HG03432 (cell line): ENCODE data around the gene ATG7.
"Not testable (repeated sequence)": the region's sequence is repeated elsewhere in the genome, so short reads cannot be mapped to it uniquely, and the experiment has no call there.

Experiments used
- ATAC-seq: cut with Tn5 transposase; IDR thresholded peaks from one replicate; pipeline ENCODE4 v1.9.1; 2021; ENCODE audit warnings: mild to moderate bottlenecking, moderate library complexity; ENCODE audit not compliant: unreplicated experiment

Gene ATG7

DNA sequence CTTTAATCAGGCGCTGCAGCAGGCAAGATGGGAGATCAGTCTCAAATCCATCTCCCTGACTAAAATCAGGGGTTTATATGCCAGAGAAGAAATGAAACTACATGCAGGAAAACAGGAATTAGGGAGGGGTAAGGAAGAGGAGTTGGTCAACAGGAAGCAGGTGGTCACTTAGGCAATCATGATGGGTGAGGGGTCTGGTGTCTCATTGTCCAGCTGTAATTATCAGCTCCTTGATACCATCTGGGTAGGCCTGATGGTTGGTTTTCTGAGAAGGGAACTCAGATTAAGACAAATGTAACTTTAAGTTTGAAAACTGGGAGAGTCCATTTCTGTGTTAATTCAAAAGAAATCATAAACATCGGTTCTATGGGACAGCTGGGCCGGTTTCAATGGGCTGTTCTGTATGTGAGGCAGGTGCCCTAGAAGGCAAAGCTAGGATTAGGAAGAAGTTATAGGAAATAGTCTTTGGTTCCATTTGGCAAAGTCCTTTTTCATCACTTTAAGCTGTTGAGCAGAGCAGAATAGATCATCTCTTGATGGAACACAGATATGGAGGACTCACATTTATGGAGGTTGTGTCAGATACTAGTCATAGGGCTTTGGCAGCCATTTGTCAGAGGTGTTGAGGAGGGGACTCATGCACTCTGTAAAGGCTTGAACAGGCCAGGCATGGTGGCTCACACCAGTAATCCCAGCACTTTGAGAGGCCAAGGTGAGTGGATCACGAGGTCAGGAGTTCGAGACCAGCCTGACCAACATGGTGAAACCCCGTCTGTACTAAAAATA is 222.1 kb downstream of the ATG7 start:
- ATAC-seq = no peak

GRCh38 chr3:11495948-11496557 is 223.9 kb downstream of the ATG7 start:
- ATAC-seq = no peak

DNA sequence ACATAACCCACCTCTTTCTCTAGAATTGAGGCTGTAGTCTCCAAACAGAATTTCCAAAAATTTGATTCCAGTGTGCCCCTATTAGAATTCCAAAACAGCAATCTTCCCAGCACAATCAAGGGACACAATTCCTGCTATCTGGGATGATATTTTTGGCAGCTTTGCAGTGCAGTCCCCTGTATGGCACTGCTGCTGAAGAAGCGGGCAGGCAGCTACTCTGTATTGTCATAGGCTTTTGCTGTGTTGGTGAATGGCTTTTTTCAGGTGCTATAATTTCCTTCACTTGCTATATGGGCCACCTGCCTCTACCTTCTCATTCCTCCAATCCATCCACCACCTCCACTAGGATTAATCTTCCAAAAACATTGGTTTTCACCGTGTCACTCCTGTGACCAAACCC is 226.0 kb downstream of the ATG7 start:
- ATAC-seq = no peak

GRCh38 chr3:11498646-11499045 is 226.4 kb downstream of the ATG7 start:
- ATAC-seq = no peak

DNA sequence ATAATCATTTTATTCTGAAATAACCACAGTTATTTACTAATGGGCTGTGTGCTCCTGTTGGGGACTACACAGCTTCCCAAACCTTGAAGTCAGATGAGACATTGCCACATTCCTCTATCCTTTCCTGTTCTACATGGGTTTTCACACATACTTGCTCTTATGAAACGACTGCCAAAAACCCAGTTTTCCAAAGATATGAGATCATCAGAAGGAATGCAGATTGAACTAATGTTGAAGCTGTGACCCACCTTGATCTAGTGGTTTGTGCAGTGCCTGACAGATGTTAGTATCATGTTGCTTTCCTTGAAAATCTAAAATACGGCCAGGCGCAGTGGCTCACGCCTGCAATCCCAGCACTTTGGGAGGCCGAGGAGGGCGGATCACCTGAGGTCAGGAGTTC is 226.9 kb downstream of the ATG7 start:
- no peak for ATAC-seq

- not testable (repeated sequence) for ATAC-seq
These were observed 230.2 kb downstream of the ATG7 start for GRCh38 chr3:11502413-11502812.

DNA sequence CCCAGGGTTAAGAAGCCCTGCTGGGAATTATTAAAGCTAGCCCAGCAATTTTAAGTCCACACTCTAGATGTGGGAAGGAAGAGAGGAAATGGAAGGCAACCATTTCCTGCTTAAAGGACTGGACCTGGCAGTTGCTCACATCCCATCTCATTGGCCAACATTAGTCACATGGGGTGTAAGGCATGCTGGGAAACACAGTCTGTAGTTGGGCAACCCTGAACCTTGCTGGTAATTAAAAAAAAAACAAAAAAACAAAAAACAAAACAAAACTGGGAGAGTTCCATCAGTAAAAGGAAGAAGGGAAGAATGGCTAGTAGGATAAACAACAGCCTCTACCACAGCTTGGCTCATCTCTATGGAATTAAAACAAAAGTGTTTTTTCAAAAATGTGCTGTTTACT is 235.5 kb downstream of the ATG7 start:
- ATAC-seq = no peak

DNA sequence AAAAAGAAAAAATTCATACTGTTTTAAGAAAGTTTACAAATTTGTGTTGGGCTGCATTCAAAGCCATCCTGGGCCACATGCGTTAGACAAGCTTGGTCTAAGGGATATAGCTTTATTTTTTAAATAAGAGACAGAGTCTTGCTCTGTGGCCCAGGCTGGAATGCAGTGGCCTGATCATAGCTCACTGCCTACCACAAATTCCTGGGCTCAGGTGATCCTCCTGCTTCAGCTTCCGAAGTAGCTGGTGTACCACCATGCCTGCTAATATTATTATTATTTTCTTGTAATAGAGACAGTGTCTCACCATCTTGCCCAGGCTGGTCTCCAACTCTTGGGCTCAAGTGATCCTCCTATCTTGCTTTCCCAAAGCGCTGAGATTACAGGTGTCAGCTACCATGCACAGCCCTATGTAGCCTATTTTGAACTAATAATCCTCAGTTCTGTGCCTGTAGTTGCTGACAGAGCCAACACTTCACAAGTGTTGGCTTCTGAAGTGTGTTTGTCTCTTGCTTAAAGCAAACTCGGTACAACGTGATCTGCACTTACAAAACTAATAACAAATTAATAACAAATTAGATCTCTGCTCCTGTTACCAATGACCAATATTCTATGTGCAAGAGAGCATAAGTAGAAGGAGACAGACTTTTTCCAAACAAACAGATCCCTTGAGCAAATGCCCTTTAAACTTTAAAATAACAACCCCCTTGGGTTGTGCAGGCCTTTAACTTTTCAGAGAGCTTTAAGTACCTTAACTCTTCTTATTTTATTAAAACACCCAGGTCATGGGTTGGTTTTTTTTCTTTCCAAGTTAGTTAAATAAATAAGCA is 236.4 kb downstream of the ATG7 start:
- no peak for ATAC-seq

DNA sequence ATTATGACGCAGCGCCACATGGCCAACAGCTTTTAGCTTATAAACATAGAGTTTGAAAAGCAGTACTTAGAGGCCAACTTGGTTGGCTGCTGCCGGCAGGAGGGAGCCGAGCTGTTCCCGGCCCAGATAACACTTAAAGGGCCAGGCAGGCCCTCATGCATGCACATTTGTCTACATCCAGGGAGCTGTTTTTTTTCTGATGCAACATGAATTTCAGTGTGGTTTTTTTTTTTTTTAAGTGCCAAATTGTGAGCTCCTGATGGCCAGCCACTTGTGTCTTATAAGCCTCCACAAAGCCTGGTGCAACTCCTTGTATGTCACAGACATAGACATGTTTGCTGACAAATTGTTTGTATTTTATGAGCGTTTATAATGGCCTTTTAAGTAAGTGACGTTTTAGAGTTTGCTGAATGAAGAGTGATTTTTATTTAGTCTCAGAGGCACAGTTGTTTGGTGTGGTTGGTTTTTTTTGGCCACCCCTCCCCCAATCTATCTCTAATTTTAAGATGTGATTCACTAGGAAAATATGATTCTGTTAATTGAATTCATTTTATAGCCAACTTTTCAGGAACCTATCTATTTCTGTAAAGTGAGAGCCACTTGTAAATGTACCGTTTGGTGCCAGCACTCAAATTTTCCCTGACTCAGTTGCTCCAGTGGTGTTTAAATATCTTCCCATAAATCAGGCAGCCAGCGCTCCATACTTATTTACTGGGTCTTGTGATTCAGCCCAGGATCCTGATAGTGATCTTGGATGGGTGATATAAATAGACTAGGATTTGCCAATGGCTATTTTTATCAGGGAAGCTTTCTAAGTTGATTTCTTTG is 237.2 kb downstream of the ATG7 start:
- ATAC-seq = no peak

GRCh38 chr3:11510001-11510340 is 237.8 kb downstream of the ATG7 start:
- no peak for ATAC-seq

DNA sequence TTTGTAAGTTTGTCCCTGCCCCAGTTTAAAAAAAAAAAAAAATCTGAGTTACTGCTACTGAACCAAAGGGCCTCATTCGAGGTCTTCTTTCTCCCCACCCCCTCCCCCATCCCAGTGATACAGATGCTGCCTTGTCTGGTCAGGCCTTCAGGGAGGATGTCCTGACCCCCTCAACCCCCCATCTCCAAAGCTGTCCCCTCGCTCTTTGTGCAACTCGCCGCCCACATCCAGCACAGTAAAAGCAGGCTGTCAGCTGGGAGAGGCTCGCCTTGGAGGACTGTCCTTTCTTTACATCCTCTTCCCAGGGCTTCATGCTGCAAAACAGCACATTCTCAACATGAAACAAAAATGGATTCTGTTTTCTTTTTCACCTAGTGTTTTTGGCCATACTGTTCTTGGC is 238.2 kb downstream of the ATG7 start:
- ATAC-seq = no peak

DNA sequence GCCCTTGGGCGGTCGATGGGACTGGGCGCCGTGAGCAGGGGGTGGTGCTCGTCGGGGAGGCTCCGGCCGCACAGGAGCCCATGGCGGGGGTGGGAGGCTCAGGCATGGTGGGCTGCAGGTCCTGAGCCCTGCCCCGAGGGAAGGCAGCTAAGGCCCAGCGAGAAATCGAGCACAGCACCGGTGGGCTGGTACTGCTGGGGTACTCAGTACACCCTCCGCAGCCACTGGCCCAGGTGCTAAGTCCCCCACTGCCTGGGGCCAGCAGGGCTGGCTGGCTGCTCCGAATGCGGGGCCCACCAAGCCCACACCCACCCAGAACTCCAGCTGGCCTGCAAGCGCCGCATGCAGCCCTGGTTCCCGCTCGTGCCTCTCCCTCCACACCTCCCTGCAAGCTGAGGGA is 239.4 kb downstream of the ATG7 start:
- ATAC-seq = not testable (repeated sequence)

DNA sequence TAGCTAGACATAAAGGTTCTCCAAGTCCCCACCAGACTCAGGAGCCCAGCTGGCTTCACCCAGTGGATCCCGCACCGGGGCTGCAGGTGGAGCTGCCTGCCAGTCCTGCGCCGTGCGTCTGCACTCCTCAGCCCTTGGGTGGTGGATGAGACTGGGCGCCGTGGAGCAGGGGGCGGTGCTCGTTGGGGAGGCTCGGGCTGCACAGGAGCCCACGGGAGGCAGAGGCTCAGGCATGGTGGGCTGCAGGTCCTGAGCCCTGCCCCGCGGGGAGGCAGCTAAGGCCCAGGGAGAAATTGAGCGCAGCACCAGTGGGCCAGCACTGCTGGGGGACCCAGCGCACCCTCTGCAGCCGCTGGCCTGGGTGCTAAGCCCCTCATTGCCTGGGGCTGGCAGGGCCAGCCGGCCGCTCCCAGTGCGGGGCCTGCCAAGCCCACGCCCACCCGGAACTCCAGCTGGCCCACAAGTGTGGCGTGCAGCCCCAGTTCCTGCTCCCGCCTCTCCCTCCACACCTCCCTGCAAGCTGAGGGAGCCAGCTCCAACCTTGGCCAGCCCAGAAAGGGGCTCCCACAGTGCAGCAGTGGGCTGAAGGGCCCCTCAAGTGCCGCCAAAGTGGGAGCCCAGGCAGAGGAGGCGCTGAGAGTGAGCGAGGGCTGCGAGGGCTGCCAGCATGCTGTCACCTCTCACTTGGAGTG is 241.1 kb downstream of the ATG7 start:
- ATAC-seq = not testable (repeated sequence)

DNA sequence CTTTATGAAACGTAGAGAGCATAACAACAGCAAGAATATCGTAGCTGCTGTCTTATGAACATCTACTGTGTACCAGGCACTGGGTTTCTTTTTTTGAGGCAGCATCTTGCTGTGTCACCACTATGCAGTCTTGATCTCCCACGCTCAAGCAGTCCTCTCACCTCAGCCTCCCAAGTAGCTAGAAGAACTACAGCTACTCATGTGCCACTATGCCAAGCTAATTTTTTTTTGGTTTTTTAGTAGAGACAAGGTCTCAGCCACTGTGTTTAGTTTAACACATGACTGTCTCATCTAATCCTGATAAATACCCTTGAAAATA is 241.6 kb downstream of the ATG7 start:
- ATAC-seq = no peak

DNA sequence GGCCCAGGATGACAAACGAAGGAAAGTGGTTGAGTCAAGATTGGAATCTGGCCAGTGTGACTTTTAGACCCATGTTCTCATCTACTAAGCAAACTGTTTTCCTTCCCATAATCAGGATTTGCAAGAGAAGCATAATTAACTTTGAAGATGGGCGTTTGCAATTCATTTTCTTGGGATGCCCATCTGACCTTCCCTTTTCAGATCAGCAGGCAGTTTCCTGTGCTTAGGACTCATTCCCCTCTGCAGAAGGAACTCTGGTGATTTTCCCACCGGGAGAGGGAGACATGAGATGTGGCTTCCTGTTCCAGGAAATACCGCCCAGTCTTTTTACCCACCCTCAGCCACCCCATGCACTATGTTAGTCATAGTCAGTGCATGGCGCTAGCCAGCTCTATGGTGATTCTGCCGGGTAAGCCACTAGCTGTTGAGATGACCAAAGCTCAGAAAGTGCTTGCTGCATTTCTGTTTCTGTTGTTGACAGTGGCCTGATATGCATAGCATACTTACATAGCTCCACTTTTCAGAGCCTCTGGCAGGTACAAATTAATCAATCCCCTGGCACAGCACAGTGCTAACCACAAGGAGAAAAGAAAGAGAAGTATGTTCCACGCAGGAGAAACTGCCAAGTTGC is 242.1 kb downstream of the ATG7 start:
- ATAC-seq = no peak

GRCh38 chr3:11517601-11518000 is 245.4 kb downstream of the ATG7 start:
- no peak for ATAC-seq

- no peak for ATAC-seq
These were observed 249.0 kb downstream of the ATG7 start for GRCh38 chr3:11521167-11521566.

- no peak for ATAC-seq
These were observed 250.2 kb downstream of the ATG7 start for GRCh38 chr3:11522398-11522715.

DNA sequence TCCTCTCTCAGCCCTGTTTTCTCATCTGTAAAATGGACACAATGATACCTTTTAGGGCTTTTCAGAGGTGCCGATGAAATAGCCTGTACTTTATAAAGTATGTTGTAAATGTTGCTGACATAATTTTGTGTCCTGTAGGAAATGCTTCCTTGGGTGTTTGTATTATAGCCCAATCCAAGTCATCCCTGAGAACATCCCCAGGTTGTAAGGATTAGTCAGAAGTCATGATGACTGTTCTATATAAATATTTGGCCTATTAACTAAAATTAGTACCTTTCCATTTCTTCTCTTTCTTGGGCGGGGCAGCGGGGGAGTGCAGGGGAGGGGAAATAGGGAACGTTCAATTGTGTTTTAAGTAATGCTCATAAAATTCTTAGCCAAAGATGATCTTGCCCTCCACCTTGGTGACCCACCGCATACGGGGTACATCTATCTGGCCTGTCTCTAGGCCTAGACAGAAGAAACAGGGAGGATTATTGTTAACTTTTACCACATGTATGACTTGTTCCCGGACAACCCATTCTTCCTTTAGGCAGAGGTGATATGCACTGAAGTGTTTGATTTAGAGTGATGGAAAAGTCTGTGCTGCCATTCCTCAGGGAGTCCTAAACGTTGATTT is 250.9 kb downstream of the ATG7 start:
- no peak for ATAC-seq

- ATAC-seq = no peak
These were observed 251.4 kb downstream of the ATG7 start for GRCh38 chr3:11523572-11524101.
